Neural progenitor cell (in vitro differentiated cells): ENCODE measurements around the gene GLIS1. TPM values are rescaled to one million over a fixed set of nuclear protein-coding genes. Genes with fewer than 3 reads are reported as not detected.

Experiments
- DNase-seq: peaks from one replicate; pipeline ENCODE4 v3.0.0-alpha.2; 2016; ENCODE audit warnings: low spot score
- H2AFZ ChIP-seq: fragments of 200-600 bp; sonication (generic); replicated peaks from 2 replicates; pipeline ENCODE4 v1.6.1; 2016; ENCODE audit warnings: antibody characterized with exemption
- H3F3A ChIP-seq: fragments of 200-600 bp; sonication (generic); 2 replicates; pipeline ENCODE4 v1.6.1; 2016; ENCODE audit warnings: antibody characterized with exemption, low read depth
- H3K27ac ChIP-seq: fragments of 200-600 bp; sonication (generic); 2 replicates; pipeline ENCODE4 v1.5.1; 2016; ENCODE audit warnings: mild to moderate bottlenecking
- H3K27me3 ChIP-seq: fragments of 200-600 bp; sonication (generic); 2 replicates; pipeline ENCODE4 v1.6.1; 2016; ENCODE audit warnings: mild to moderate bottlenecking, moderate library complexity
- H3K36me3 ChIP-seq: fragments of 200-600 bp; sonication (generic); 2 replicates; pipeline ENCODE4 v1.5.1; 2016
- H3K4me1 ChIP-seq: fragments of 200-600 bp; sonication (generic); 2 replicates; pipeline ENCODE4 v1.6.1; 2016; ENCODE audit warnings: mixed run types
- H3K4me2 ChIP-seq: fragments of 200-600 bp; sonication (generic); 2 replicates; pipeline ENCODE4 v1.6.1; 2016
- H3K4me3 ChIP-seq: fragments of 200-600 bp; sonication (generic); 2 replicates; pipeline ENCODE4 v1.5.1; 2016
- H3K79me2 ChIP-seq: fragments of 200-600 bp; sonication (generic); 2 replicates; pipeline ENCODE4 v1.6.1; 2016; ENCODE audit warnings: low read depth
- H3K9ac ChIP-seq: fragments of 200-600 bp; sonication (generic); 2 replicates; pipeline ENCODE4 v1.6.1; 2016
- H3K9me3 ChIP-seq: fragments of 200-600 bp; sonication (generic); 2 replicates; pipeline ENCODE4 v1.5.1; 2016; ENCODE audit warnings: low read depth
- H4K20me1 ChIP-seq: fragments of 200-600 bp; sonication (generic); 2 replicates; pipeline ENCODE4 v1.6.1; 2016; ENCODE audit warnings: low read depth
- H3K27ac Mint-ChIP-seq: 3 replicates; pipeline ENCODE4 v1.8.0; 2021; ENCODE audit warnings: mixed read lengths
- H3K27me3 Mint-ChIP-seq: 2 replicates; pipeline ENCODE4 v1.8.0; 2022; ENCODE audit warnings: low read depth, mild to moderate bottlenecking, inconsistent platforms, moderate library complexity, mixed read lengths; ENCODE audit not compliant: insufficient read depth
- H3K36me3 Mint-ChIP-seq: 3 replicates; pipeline ENCODE4 v1.8.0; 2021; ENCODE audit warnings: mixed read lengths
- H3K4me1 Mint-ChIP-seq: 3 replicates; pipeline ENCODE4 v1.8.0; 2021; ENCODE audit warnings: mixed read lengths
- H3K4me3 Mint-ChIP-seq: 3 replicates; pipeline ENCODE4 v1.8.0; 2021; ENCODE audit warnings: mild to moderate bottlenecking, moderate library complexity, mixed read lengths
- H3K9me3 Mint-ChIP-seq: 3 replicates; pipeline ENCODE4 v1.8.0; 2020; ENCODE audit warnings: mixed read lengths
- CTCF ChIP-seq: fragments of 200-600 bp; sonication (generic); IDR thresholded peaks from 2 replicates; pipeline ENCODE4 v1.5.1; 2017; ENCODE audit warnings: antibody characterized with exemption, mild to moderate bottlenecking
- EZH2 ChIP-seq: fragments of 200-600 bp; sonication (generic); IDR thresholded peaks from 2 replicates; pipeline ENCODE4 v1.6.1; 2017; ENCODE audit warnings: antibody characterized with exemption, mild to moderate bottlenecking, moderate library complexity
- EZH2phosphoT487 ChIP-seq: fragments of 200-600 bp; sonication (generic); IDR thresholded peaks from 2 replicates; pipeline ENCODE4 v1.6.1; 2017; ENCODE audit warnings: antibody characterized with exemption
- total RNA-seq: library from RNA; depleted of rRNA; stranded (reverse); fragments of >200 nt; gene quantifications from 2 replicates; pipeline ENCODE4 v1.2.3, GENCODE V29; 2015; ENCODE audit warnings: low replicate concordance

Gene GLIS1
- total RNA-seq, 1 donor from 2014 or later, result not detected

- Mint-ChIP-seq H3K27me3 (peaks cover 13% of the 10 kb centered on the region), H3K9me3 (no peaks in the 10 kb centered on the region), H3K4me1 (peaks cover 22% of the 10 kb centered on the region), H3K36me3 (no peaks in the 10 kb centered on the region), H3K4me3 (no peak overlapping the region), H3K27ac (no peak overlapping the region)
- H3K36me3 ChIP-seq, result no peaks in the 10 kb centered on the region
- no peak overlapping the region for H3K9ac ChIP-seq
- H2AFZ ChIP-seq, result no peak overlapping the region
- H3K4me1 ChIP-seq, result peaks cover 8% of the 10 kb centered on the region
- DNase-seq, result no peak
- H3K27me3 ChIP-seq, result peaks cover 7% of the 10 kb centered on the region
- H3K4me2 ChIP-seq, result no peak overlapping the region
- no peaks in the 10 kb centered on the region for H3K79me2 ChIP-seq
- peaks cover 12% of the 10 kb centered on the region for H3F3A ChIP-seq
- no peak overlapping the region for H3K4me3 ChIP-seq
- no peaks in the 10 kb centered on the region for H4K20me1 ChIP-seq
- no peak overlapping the region for H3K27ac ChIP-seq
- no peak for TF ChIP-seq CTCF
- TF ChIP-seq EZH2, result no peak
- TF ChIP-seq EZH2phosphoT487, result no peak
- H3K9me3 ChIP-seq, result no peaks in the 10 kb centered on the region
These were observed 34.7 kb downstream of the GLIS1 start for GRCh38 chr1:53704304-53704703.

- no peaks in the 10 kb centered on the region for H3K9me3 ChIP-seq
These were observed 35.8 kb downstream of the GLIS1 start for GRCh38 chr1:53703174-53703573.

GRCh38 chr1:53702341-53702740 is 36.6 kb downstream of the GLIS1 start:
- no peaks in the 10 kb centered on the region for H3K79me2 ChIP-seq
- H3K9ac ChIP-seq, result no peak overlapping the region
- Mint-ChIP-seq H3K4me3 (no peak overlapping the region), H3K9me3 (peaks cover 2% of the 10 kb centered on the region), H3K36me3 (no peaks in the 10 kb centered on the region), H3K4me1 (peaks cover 22% of the 10 kb centered on the region), H3K27me3 (peaks cover 13% of the 10 kb centered on the region), H3K27ac (no peak overlapping the region)
- no peak overlapping the region for H3K4me2 ChIP-seq
- H4K20me1 ChIP-seq, result no peaks in the 10 kb centered on the region
- peaks cover 8% of the 10 kb centered on the region for H3K4me1 ChIP-seq
- no peak overlapping the region for H2AFZ ChIP-seq
- H3K4me3 ChIP-seq, result no peak overlapping the region
- H3F3A ChIP-seq, result peaks cover 12% of the 10 kb centered on the region
- DNase-seq, result no peak
- peaks cover 7% of the 10 kb centered on the region for H3K27me3 ChIP-seq
- TF ChIP-seq EZH2phosphoT487 (no peak), EZH2 (no peak), CTCF (no peak)
- no peaks in the 10 kb centered on the region for H3K36me3 ChIP-seq
- no peaks in the 10 kb centered on the region for H3K9me3 ChIP-seq
- no peak overlapping the region for H3K27ac ChIP-seq

More at GRCh38 chr1:53703174-53703573, 35.8 kb downstream of the GLIS1 start:
- no peak overlapping the region for H3K27ac Mint-ChIP-seq
- H3K36me3 Mint-ChIP-seq, result no peaks in the 10 kb centered on the region
- Histone ChIP-seq H3K36me3 (no peaks in the 10 kb centered on the region), H3K27me3 (peaks cover 7% of the 10 kb centered on the region), H3K4me2 (no peak overlapping the region), H3K79me2 (no peaks in the 10 kb centered on the region), H2AFZ (no peak overlapping the region), H4K20me1 (no peaks in the 10 kb centered on the region), H3K4me3 (no peak overlapping the region), H3K9ac (no peak overlapping the region), H3K4me1 (peaks cover 8% of the 10 kb centered on the region), H3F3A (peaks cover 12% of the 10 kb centered on the region), H3K27ac (no peak overlapping the region)
- no peak for DNase-seq
- peaks cover 2% of the 10 kb centered on the region for H3K9me3 Mint-ChIP-seq
- TF ChIP-seq CTCF (no peak), EZH2 (no peak), EZH2phosphoT487 (no peak)
- peaks cover 22% of the 10 kb centered on the region for H3K4me1 Mint-ChIP-seq
- no peak overlapping the region for H3K4me3 Mint-ChIP-seq
- H3K27me3 Mint-ChIP-seq, result peaks cover 13% of the 10 kb centered on the region
